ENCODE data around the gene OSM.
A peak's percentile ranks its signal among the peaks of the same experiment; 100 is the strongest.

OSM gene

GRCh38 chr22:30305906-30306626, 39.4 kb upstream of the OSM start:
- 20% methylated on average over 2 of the region's 3 CpGs for WGBS (ENCODE audit: insufficient coverage)
- POLR2A ChIA-PET: interaction anchor here (1.0 to 1.3 kb wide), 3 partner anchors 9 to 19 kb away, joined by 3 to 4 read pairs (median 3); no protein-coding TSS in a partner anchor
- DNase-seq: peak; percentile 43 to 89 (median 83)
- Histone ChIP-seq H3K27me3 (replicated peaks in 2 of 5; ENCODE audit: control insufficient read depth in 4 of 5, insufficient read depth in 5 of 5, low read length in 4 of 5) (no peaks in the 10 kb centered on the region), H3K4me3 (ENCODE audit: control insufficient read depth in 1 of 7, extremely low read depth in 1 of 7, insufficient read depth in 4 of 7, low read depth in 2 of 7, low read length in 6 of 7) (peak overlapping the region in 4 of 7 experiments; percentile 33 to 47 (median 38)), H3K36me3 (ENCODE audit: control insufficient read depth in 4 of 4, insufficient read depth in 4 of 4, low read length in 3 of 4) (peaks cover 0 to 2% (median 0%) of the 10 kb centered on the region in 4 experiments), H3K4me1 (ENCODE audit: control extremely low read depth in 1 of 4, control insufficient read depth in 4 of 4, insufficient read depth in 4 of 4, low read length in 3 of 4) (peaks cover 57 to 98% (median 96%) of the 10 kb centered on the region in 4 experiments), H3K27ac (ENCODE audit: insufficient read depth in 1 of 2, low read depth in 1 of 2, low read length in 2 of 2, poor library complexity in 1 of 2, severe bottlenecking in 2 of 2) (peak overlapping the region; percentile 28 to 73), H3K9me3 (ENCODE audit: control extremely low read depth in 1 of 5, control insufficient read depth in 4 of 5, insufficient read depth in 2 of 5, low read depth in 1 of 5, low read length in 4 of 5) (no peaks in the 10 kb centered on the region)
- CTCF ChIA-PET: interaction anchor here (0.9 to 3.6 kb wide), 4 partner anchors 9 to 18 kb away, joined by 3 to 16 read pairs (median 3); partner anchors contain the start of gene CASTOR1

- peaks cover 51 to 98% (median 94%) of the 10 kb centered on the region in 4 experiments for H3K4me1 ChIP-seq (ENCODE audit: control extremely low read depth in 1 of 4, control insufficient read depth in 4 of 4, insufficient read depth in 4 of 4, low read length in 3 of 4)
- WGBS (ENCODE audit: insufficient coverage): 4% methylated on average over 4 of the region's 4 CpGs
- H3K27me3 ChIP-seq (replicated peaks in 2 of 5; ENCODE audit: control insufficient read depth in 4 of 5, insufficient read depth in 5 of 5, low read length in 4 of 5): no peaks in the 10 kb centered on the region
- POLR2A ChIA-PET: interaction anchor here (1.3 kb wide), 2 partner anchors 18 to 19 kb away, joined by 3 to 4 read pairs; no protein-coding TSS in a partner anchor
- no peaks in the 10 kb centered on the region for H3K9me3 ChIP-seq (ENCODE audit: control extremely low read depth in 1 of 5, control insufficient read depth in 4 of 5, insufficient read depth in 2 of 5, low read depth in 1 of 5, low read length in 4 of 5)
- DNase-seq: peak; percentile 29 to 66 (median 53)
- peaks cover 0 to 7% (median 0%) of the 10 kb centered on the region in 4 experiments for H3K36me3 ChIP-seq (ENCODE audit: control insufficient read depth in 4 of 4, insufficient read depth in 4 of 4, low read length in 3 of 4)
- peak overlapping the region in 4 of 7 experiments; percentile 33 to 47 (median 38) for H3K4me3 ChIP-seq (ENCODE audit: control insufficient read depth in 1 of 7, extremely low read depth in 1 of 7, insufficient read depth in 4 of 7, low read depth in 2 of 7, low read length in 6 of 7)
- CTCF ChIA-PET: interaction anchor here (0.7 kb wide), 1 partner anchor 20 kb away, joined by 3 read pairs; no protein-coding TSS in a partner anchor
- peak overlapping the region; percentile 28 to 73 for H3K27ac ChIP-seq (ENCODE audit: insufficient read depth in 1 of 2, low read depth in 1 of 2, low read length in 2 of 2, poor library complexity in 1 of 2, severe bottlenecking in 2 of 2)
Measured at GRCh38 chr22:30305519-30305905, 38.9 kb upstream of the OSM start.

GRCh38 chr22:30304495-30305244, 38.0 kb upstream of the OSM start:
- peak in 2 of 3 donors; percentile 69 to 81 for DNase-seq
- Histone ChIP-seq H3K27me3 (replicated peaks in 2 of 5; ENCODE audit: control insufficient read depth in 4 of 5, insufficient read depth in 5 of 5, low read length in 4 of 5) (no peaks in the 10 kb centered on the region), H3K4me3 (ENCODE audit: control insufficient read depth in 1 of 7, extremely low read depth in 1 of 7, insufficient read depth in 4 of 7, low read depth in 2 of 7, low read length in 6 of 7) (peak overlapping the region in 1 of 7 experiments; percentile 39), H3K36me3 (ENCODE audit: control insufficient read depth in 4 of 4, insufficient read depth in 4 of 4, low read length in 3 of 4) (peaks cover 0 to 13% (median 0%) of the 10 kb centered on the region in 4 experiments), H3K4me1 (ENCODE audit: control extremely low read depth in 1 of 4, control insufficient read depth in 4 of 4, insufficient read depth in 4 of 4, low read length in 3 of 4) (peaks cover 44 to 91% (median 86%) of the 10 kb centered on the region in 4 experiments), H3K27ac (ENCODE audit: insufficient read depth in 1 of 2, low read depth in 1 of 2, low read length in 2 of 2, poor library complexity in 1 of 2, severe bottlenecking in 2 of 2) (peak overlapping the region; percentile 28 to 73), H3K9me3 (ENCODE audit: control extremely low read depth in 1 of 5, control insufficient read depth in 4 of 5, insufficient read depth in 2 of 5, low read depth in 1 of 5, low read length in 4 of 5) (no peaks in the 10 kb centered on the region)
- WGBS (ENCODE audit: insufficient coverage): 51% methylated on average over 7 of the region's 7 CpGs
- ChIA-PET POLR2A (interaction anchor here (1.3 to 1.7 kb wide), 2 partner anchors 17 to 22 kb away, joined by 3 to 4 read pairs; partner anchors contain the start of gene TBC1D10A), CTCF (interaction anchor here (0.7 to 8.0 kb wide), 5 partner anchors 11 to 49 kb away, joined by 3 to 83 read pairs (median 3); partner anchors contain the start of gene CASTOR1)

GRCh38 chr22:30302810-30303138, 36.1 kb upstream of the OSM start:
- POLR2A ChIA-PET: interaction anchor here (0.6 to 1.1 kb wide), 3 partner anchors 15 to 83 kb away, joined by 3 to 5 read pairs (median 4); no protein-coding TSS in a partner anchor
- DNase-seq: no peak
- CTCF ChIA-PET: interaction anchor here (1.0 to 8.0 kb wide), 9 partner anchors 12 to 195 kb away, joined by 3 to 83 read pairs (median 5); partner anchors contain the start of genes CASTOR1 and TBC1D10A
- H3K36me3 ChIP-seq (ENCODE audit: control insufficient read depth in 4 of 4, insufficient read depth in 4 of 4, low read length in 3 of 4): peaks cover 0 to 28% (median 10%) of the 10 kb centered on the region in 4 experiments
- H3K9me3 ChIP-seq (ENCODE audit: control extremely low read depth in 1 of 5, control insufficient read depth in 4 of 5, insufficient read depth in 2 of 5, low read depth in 1 of 5, low read length in 4 of 5): no peaks in the 10 kb centered on the region
- H3K4me3 ChIP-seq (ENCODE audit: control insufficient read depth in 1 of 7, extremely low read depth in 1 of 7, insufficient read depth in 4 of 7, low read depth in 2 of 7, low read length in 6 of 7): no peak overlapping the region
- 42% methylated on average over 5 of the region's 5 CpGs for WGBS (ENCODE audit: insufficient coverage)
- no peak overlapping the region for H3K27ac ChIP-seq (ENCODE audit: insufficient read depth in 1 of 2, low read depth in 1 of 2, low read length in 2 of 2, poor library complexity in 1 of 2, severe bottlenecking in 2 of 2)
- no peaks in the 10 kb centered on the region for H3K27me3 ChIP-seq (replicated peaks in 2 of 5; ENCODE audit: control insufficient read depth in 4 of 5, insufficient read depth in 5 of 5, low read length in 4 of 5)
- H3K4me1 ChIP-seq (ENCODE audit: control extremely low read depth in 1 of 4, control insufficient read depth in 4 of 4, insufficient read depth in 4 of 4, low read length in 3 of 4): peaks cover 36 to 74% (median 71%) of the 10 kb centered on the region in 4 experiments

GRCh38 chr22:30301995-30302809, 35.6 kb upstream of the OSM start:
- WGBS (ENCODE audit: insufficient coverage): 12% methylated on average over 6 of the region's 9 CpGs
- no peaks in the 10 kb centered on the region for H3K9me3 ChIP-seq (ENCODE audit: control extremely low read depth in 1 of 5, control insufficient read depth in 4 of 5, insufficient read depth in 2 of 5, low read depth in 1 of 5, low read length in 4 of 5)
- H3K36me3 ChIP-seq (ENCODE audit: control insufficient read depth in 4 of 4, insufficient read depth in 4 of 4, low read length in 3 of 4): peaks cover 3 to 33% (median 13%) of the 10 kb centered on the region in 4 experiments
- ChIA-PET CTCF (interaction anchor here (0.8 to 8.0 kb wide), 11 partner anchors 12 to 194 kb away, joined by 3 to 83 read pairs (median 5); partner anchors contain the start of genes CASTOR1 and TBC1D10A), POLR2A (interaction anchor here (0.6 to 1.1 kb wide), 3 partner anchors 14 to 83 kb away, joined by 3 to 5 read pairs (median 4); no protein-coding TSS in a partner anchor)
- no peaks in the 10 kb centered on the region for H3K27me3 ChIP-seq (replicated peaks in 2 of 5; ENCODE audit: control insufficient read depth in 4 of 5, insufficient read depth in 5 of 5, low read length in 4 of 5)
- peak overlapping the region in 4 of 7 experiments; percentile 27 to 47 (median 32) for H3K4me3 ChIP-seq (ENCODE audit: control insufficient read depth in 1 of 7, extremely low read depth in 1 of 7, insufficient read depth in 4 of 7, low read depth in 2 of 7, low read length in 6 of 7)
- H3K27ac ChIP-seq (ENCODE audit: insufficient read depth in 1 of 2, low read depth in 1 of 2, low read length in 2 of 2, poor library complexity in 1 of 2, severe bottlenecking in 2 of 2): no peak overlapping the region
- peak; percentile 73 to 93 (median 91) for DNase-seq
- H3K4me1 ChIP-seq (ENCODE audit: control extremely low read depth in 1 of 4, control insufficient read depth in 4 of 4, insufficient read depth in 4 of 4, low read length in 3 of 4): peaks cover 32 to 69% (median 66%) of the 10 kb centered on the region in 4 experiments

- Histone ChIP-seq H3K4me1 (ENCODE audit: control extremely low read depth in 1 of 4, control insufficient read depth in 4 of 4, insufficient read depth in 4 of 4, low read length in 3 of 4) (peaks cover 10 to 40% (median 37%) of the 10 kb centered on the region in 4 experiments), H3K27ac (ENCODE audit: insufficient read depth in 1 of 2, low read depth in 1 of 2, low read length in 2 of 2, poor library complexity in 1 of 2, severe bottlenecking in 2 of 2) (no peak overlapping the region), H3K9me3 (ENCODE audit: control extremely low read depth in 1 of 5, control insufficient read depth in 4 of 5, insufficient read depth in 2 of 5, low read depth in 1 of 5, low read length in 4 of 5) (no peaks in the 10 kb centered on the region), H3K4me3 (ENCODE audit: control insufficient read depth in 1 of 7, extremely low read depth in 1 of 7, insufficient read depth in 4 of 7, low read depth in 2 of 7, low read length in 6 of 7) (no peak overlapping the region), H3K36me3 (ENCODE audit: control insufficient read depth in 4 of 4, insufficient read depth in 4 of 4, low read length in 3 of 4) (peaks cover 4 to 59% (median 31%) of the 10 kb centered on the region in 4 experiments), H3K27me3 (replicated peaks in 2 of 5; ENCODE audit: control insufficient read depth in 4 of 5, insufficient read depth in 5 of 5, low read length in 4 of 5) (no peaks in the 10 kb centered on the region)
- WGBS (ENCODE audit: insufficient coverage): 96% methylated on average over 13 of the region's 13 CpGs
- ChIA-PET CTCF (interaction anchor here (1.5 to 8.0 kb wide), 2 partner anchors 9 to 36 kb away, joined by 3 to 83 read pairs; partner anchors contain the start of gene CASTOR1), POLR2A (no interaction called here)
- no peak for DNase-seq
Measured at GRCh38 chr22:30299322-30299721, 32.7 kb upstream of the OSM start.

Measured in common myeloid progenitor, CD34-positive (primary cell).